AML-193 (cell line): ENCODE results near the gene DAPK2.
"Not testable (repeated sequence)": the region's sequence is repeated elsewhere in the genome, so short reads cannot be mapped to it uniquely, and the experiment has no call there.

Experiments
- DNase-seq, 2 experiments: peaks; one replicate each; lab custom pipeline; 2025; lab: John Stamatoyannopoulos, UW

DAPK2 gene

GRCh38 chr15:63972801-63973200, 73.5 kb downstream of the DAPK2 start:
- no peak for DNase-seq

GRCh38 chr15:63971904-63972303, 74.4 kb downstream of the DAPK2 start:
- DNase-seq: no peak

- no peak for DNase-seq
Measured at GRCh38 chr15:63971427-63971805, 74.9 kb downstream of the DAPK2 start.

- no peak for DNase-seq
Measured at GRCh38 chr15:63970621-63971426, 75.5 kb downstream of the DAPK2 start.

GRCh38 chr15:63969652-63970421, 76.4 kb downstream of the DAPK2 start:
- DNase-seq: no peak

GRCh38 chr15:63968700-63969099, 77.6 kb downstream of the DAPK2 start:
- no peak for DNase-seq

- no peak for DNase-seq
Measured at GRCh38 chr15:63968122-63968524, 78.2 kb downstream of the DAPK2 start.

- DNase-seq: no peak
Measured at GRCh38 chr15:63967616-63968015, 78.7 kb downstream of the DAPK2 start.

GRCh38 chr15:63962947-63963721, 83.2 kb downstream of the DAPK2 start:
- not testable (repeated sequence) for DNase-seq

- no peak for DNase-seq
Measured at GRCh38 chr15:63953524-63953923, 92.8 kb downstream of the DAPK2 start.

- no peak for DNase-seq
Measured at GRCh38 chr15:63950911-63951481, 95.3 kb downstream of the DAPK2 start.

GRCh38 chr15:63948971-63949370, 97.3 kb downstream of the DAPK2 start:
- no peak for DNase-seq

GRCh38 chr15:63948436-63948835, 97.8 kb downstream of the DAPK2 start:
- DNase-seq: no peak

- DNase-seq: no peak
Measured at GRCh38 chr15:63947228-63947627, 99.1 kb downstream of the DAPK2 start.

- DNase-seq: no peak
Measured at GRCh38 chr15:63946524-63947065, 99.7 kb downstream of the DAPK2 start.

GRCh38 chr15:63945838-63946298, 100.4 kb downstream of the DAPK2 start:
- no peak for DNase-seq

- peak; percentile 55 to 70 for DNase-seq
Measured at GRCh38 chr15:63945007-63945788, 101.1 kb downstream of the DAPK2 start.

GRCh38 chr15:63944681-63944955, 101.7 kb downstream of the DAPK2 start:
- no peak for DNase-seq

GRCh38 chr15:63943829-63944680, 102.2 kb downstream of the DAPK2 start:
- no peak for DNase-seq
